PC-3 (cell line): ENCODE results near the gene LCLAT1.

Source experiments
- EZH2 ChIP-seq: fragments of 300-600 bp; sonication (generic); IDR thresholded peaks from one replicate; pipeline ENCODE4 v1.6.1; 2017; ENCODE audit warnings: antibody characterized with exemption, mild to moderate bottlenecking, low read length; ENCODE audit not compliant: unreplicated experiment
- EZH2phosphoT487 ChIP-seq: fragments of 300-600 bp; sonication (generic); IDR thresholded peaks from 2 replicates; pipeline ENCODE4 v1.6.1; 2018; ENCODE audit warnings: mild to moderate bottlenecking, antibody characterized with exemption, low read length, borderline replicate concordance
- TF ChIP-seq, protein P1 (sequence below): fragments of 300-600 bp; sonication (generic); conservative IDR thresholded peaks from 2 replicates; pipeline ENCODE4 v1.5.1; 2017; ENCODE audit warnings: antibody characterized with exemption, low read depth, mild to moderate bottlenecking, low read length

DNA sequence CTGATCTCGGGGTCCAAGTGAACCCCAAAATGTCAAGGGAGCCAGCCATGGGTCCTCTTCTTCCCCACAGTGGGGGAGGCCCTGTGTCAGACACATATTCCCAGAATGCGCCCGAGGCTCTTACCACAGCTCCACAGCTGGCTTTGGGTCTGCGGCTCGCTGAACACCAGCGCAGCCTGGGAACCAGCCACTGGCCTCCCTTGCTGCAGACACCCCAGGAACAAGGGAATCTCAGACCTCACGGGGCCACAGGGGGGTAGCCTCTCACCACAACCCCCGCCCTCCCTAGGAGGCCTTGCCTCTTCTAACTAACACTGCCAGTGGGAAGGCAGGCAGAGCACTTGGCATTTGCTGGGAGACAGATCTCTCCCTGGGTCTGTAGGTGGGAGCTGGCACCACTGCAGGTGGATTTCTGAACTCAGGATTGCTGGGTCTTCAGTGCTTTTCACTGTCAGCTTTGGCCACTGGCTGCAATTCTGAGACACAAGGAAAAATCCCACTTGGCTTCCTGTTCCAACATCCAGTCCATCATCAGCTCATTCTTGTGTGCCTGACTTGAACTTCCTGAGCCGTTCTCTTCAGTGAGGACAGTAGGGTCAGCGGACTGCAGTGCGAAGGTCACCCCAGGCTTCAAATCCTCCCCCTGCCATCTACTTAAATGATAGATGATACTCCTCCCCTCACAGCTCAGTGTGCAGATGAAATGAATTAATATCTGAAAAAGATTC is 231.5 kb downstream of the LCLAT1 start:
- TF ChIP-seq, protein P1, sequence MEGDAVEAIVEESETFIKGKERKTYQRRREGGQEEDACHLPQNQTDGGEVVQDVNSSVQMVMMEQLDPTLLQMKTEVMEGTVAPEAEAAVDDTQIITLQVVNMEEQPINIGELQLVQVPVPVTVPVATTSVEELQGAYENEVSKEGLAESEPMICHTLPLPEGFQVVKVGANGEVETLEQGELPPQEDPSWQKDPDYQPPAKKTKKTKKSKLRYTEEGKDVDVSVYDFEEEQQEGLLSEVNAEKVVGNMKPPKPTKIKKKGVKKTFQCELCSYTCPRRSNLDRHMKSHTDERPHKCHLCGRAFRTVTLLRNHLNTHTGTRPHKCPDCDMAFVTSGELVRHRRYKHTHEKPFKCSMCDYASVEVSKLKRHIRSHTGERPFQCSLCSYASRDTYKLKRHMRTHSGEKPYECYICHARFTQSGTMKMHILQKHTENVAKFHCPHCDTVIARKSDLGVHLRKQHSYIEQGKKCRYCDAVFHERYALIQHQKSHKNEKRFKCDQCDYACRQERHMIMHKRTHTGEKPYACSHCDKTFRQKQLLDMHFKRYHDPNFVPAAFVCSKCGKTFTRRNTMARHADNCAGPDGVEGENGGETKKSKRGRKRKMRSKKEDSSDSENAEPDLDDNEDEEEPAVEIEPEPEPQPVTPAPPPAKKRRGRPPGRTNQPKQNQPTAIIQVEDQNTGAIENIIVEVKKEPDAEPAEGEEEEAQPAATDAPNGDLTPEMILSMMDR = no peak
- no peak for TF ChIP-seq EZH2
- TF ChIP-seq EZH2phosphoT487 = no peak
